GM12873 (cell line): ENCODE data around the gene KMT2B.

Experiments
- TF ChIP-seq, protein P1 (sequence below): IDR thresholded peaks from 2 replicates; pipeline ENCODE4 v1.5.1; 2012; ENCODE audit warnings: low read depth, mild to moderate bottlenecking, moderate library complexity, low read length, control low read depth; ENCODE audit not compliant: insufficient read depth; ENCODE audit errors: missing control alignments

Gene KMT2B

DNA sequence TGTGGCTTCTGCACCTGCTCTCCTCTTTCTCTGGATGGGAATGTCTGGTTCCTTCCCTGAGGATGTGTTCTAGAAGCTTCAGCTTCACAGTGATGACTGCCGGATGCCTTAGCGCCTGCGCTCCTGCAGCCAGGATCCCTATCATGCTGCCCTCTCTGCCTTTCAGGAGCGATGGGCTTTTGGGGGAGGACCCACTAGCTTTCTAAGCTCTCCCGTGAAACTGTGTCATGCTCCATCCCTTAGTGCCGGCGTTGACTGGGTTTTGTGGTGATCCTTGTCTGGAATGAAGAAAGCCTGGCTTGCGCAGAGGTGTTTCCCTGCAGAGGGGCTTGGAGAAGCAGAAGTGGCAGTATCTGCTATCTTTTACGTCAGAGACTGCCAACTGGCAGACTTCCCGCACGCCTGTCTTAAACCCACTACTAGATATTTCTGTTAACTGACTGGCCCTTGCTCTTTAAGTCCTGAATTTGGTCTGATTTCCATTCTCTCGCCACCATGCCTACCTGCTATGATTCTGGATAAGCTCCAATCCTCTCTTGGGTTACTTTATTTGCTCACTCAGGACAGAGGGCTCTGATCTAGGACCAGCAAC lies 3.8 kb upstream of the KMT2B start:
- TF ChIP-seq, protein P1, sequence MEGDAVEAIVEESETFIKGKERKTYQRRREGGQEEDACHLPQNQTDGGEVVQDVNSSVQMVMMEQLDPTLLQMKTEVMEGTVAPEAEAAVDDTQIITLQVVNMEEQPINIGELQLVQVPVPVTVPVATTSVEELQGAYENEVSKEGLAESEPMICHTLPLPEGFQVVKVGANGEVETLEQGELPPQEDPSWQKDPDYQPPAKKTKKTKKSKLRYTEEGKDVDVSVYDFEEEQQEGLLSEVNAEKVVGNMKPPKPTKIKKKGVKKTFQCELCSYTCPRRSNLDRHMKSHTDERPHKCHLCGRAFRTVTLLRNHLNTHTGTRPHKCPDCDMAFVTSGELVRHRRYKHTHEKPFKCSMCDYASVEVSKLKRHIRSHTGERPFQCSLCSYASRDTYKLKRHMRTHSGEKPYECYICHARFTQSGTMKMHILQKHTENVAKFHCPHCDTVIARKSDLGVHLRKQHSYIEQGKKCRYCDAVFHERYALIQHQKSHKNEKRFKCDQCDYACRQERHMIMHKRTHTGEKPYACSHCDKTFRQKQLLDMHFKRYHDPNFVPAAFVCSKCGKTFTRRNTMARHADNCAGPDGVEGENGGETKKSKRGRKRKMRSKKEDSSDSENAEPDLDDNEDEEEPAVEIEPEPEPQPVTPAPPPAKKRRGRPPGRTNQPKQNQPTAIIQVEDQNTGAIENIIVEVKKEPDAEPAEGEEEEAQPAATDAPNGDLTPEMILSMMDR, result no peak

GRCh38 chr19:35714601-35715354 lies 3.0 kb upstream of the KMT2B start:
- TF ChIP-seq, protein P1, result peak; percentile 58

GRCh38 chr19:35715355-35715809 lies 2.4 kb upstream of the KMT2B start:
- TF ChIP-seq, protein P1, result no peak

GRCh38 chr19:35715981-35716800 lies 1.6 kb upstream of the KMT2B start:
- TF ChIP-seq, protein P1, result no peak

GRCh38 chr19:35716801-35717664 lies 770 bp upstream of the KMT2B start:
- TF ChIP-seq, protein P1, result peak; percentile 77

- TF ChIP-seq, protein P1, result no peak
These were observed 690 bp downstream of the KMT2B start for GRCh38 chr19:35718345-35719041.
